MM.1S (cell line): Measurements from ENCODE around the gene CDH4.

Experiments
- DNase-seq: peaks from one replicate; pipeline ENCODE4 v3.0.0-alpha.2; 2015
- H2AFZ ChIP-seq: fragments of 300-600 bp; sonication (generic); 2 replicates; pipeline ENCODE4 v1.6.0; 2016; ENCODE audit warnings: antibody characterized with exemption, low read length
- H3F3A ChIP-seq: fragments of 300-600 bp; sonication (generic); 2 replicates; pipeline ENCODE4 v1.6.1; 2016; ENCODE audit warnings: mild to moderate bottlenecking, antibody characterized with exemption, low read length, moderate library complexity, mixed read lengths; ENCODE audit not compliant: insufficient read depth
- H3K27ac ChIP-seq: fragments of 300-600 bp; sonication (generic); 2 replicates; pipeline ENCODE4 v1.5.1; 2016; ENCODE audit warnings: mild to moderate bottlenecking, low read length
- H3K27me3 ChIP-seq: fragments of 300-600 bp; sonication (generic); replicated peaks from 2 replicates; pipeline ENCODE4 v1.6.0; 2016; ENCODE audit warnings: low read length; ENCODE audit not compliant: insufficient read depth
- H3K36me3 ChIP-seq: fragments of 300-600 bp; sonication (generic); replicated peaks from 2 replicates; pipeline ENCODE4 v1.6.1; 2016; ENCODE audit warnings: mild to moderate bottlenecking, low read length, mixed read lengths; ENCODE audit not compliant: insufficient read depth
- H3K4me1 ChIP-seq: fragments of 300-600 bp; sonication (generic); 2 replicates; pipeline ENCODE4 v1.6.1; 2016; ENCODE audit warnings: low read length, mixed read lengths
- H3K4me2 ChIP-seq: fragments of 300-600 bp; sonication (generic); 2 replicates; pipeline ENCODE4 v1.6.0; 2016; ENCODE audit warnings: low read depth, low read length
- H3K4me3 ChIP-seq: fragments of 300-600 bp; sonication (generic); 2 replicates; pipeline ENCODE4 v1.5.1; 2016; ENCODE audit warnings: low read length, mixed read lengths
- H3K79me2 ChIP-seq: fragments of 300-600 bp; sonication (generic); 2 replicates; pipeline ENCODE4 v1.6.1; 2016; ENCODE audit warnings: mixed run types, low read length, mixed read lengths
- H3K9ac ChIP-seq: fragments of 300-600 bp; sonication (generic); 2 replicates; pipeline ENCODE4 v1.6.1; 2016; ENCODE audit warnings: low read length, mixed read lengths
- H3K9me2 ChIP-seq: fragments of 300-600 bp; sonication (generic); replicated peaks from 2 replicates; pipeline ENCODE4 v1.6.1; 2016; ENCODE audit warnings: mild to moderate bottlenecking, low read length, mixed read lengths; ENCODE audit not compliant: insufficient read depth
- H3K9me3 ChIP-seq: fragments of 300-600 bp; sonication (generic); replicated peaks from 2 replicates; pipeline ENCODE4 v1.6.1; 2016; ENCODE audit warnings: mild to moderate bottlenecking, low read length, mixed read lengths; ENCODE audit not compliant: insufficient read depth
- H4K20me1 ChIP-seq: fragments of 300-600 bp; sonication (generic); 2 replicates; pipeline ENCODE4 v1.6.1; 2016; ENCODE audit warnings: mild to moderate bottlenecking, low read length, moderate library complexity, mixed read lengths; ENCODE audit not compliant: insufficient read depth
- EZH2 ChIP-seq: fragments of 300-600 bp; sonication (generic); optimal IDR thresholded peaks from 2 replicates; pipeline ENCODE3; 2017; ENCODE audit warnings: low read depth, mild to moderate bottlenecking, antibody characterized with exemption, low read length, mixed read lengths
- EZH2phosphoT487 ChIP-seq: fragments of 300-600 bp; sonication (generic); IDR thresholded peaks from 2 replicates; pipeline ENCODE4 v1.6.1; 2018; ENCODE audit warnings: antibody characterized with exemption, low read length
- TF ChIP-seq, protein P1 (sequence below): fragments of 300-600 bp; sonication (generic); IDR thresholded peaks from 2 replicates; pipeline ENCODE4 v1.5.1; 2016; ENCODE audit warnings: antibody characterized with exemption, low read length, mixed read lengths

The CDH4 gene

DNA sequence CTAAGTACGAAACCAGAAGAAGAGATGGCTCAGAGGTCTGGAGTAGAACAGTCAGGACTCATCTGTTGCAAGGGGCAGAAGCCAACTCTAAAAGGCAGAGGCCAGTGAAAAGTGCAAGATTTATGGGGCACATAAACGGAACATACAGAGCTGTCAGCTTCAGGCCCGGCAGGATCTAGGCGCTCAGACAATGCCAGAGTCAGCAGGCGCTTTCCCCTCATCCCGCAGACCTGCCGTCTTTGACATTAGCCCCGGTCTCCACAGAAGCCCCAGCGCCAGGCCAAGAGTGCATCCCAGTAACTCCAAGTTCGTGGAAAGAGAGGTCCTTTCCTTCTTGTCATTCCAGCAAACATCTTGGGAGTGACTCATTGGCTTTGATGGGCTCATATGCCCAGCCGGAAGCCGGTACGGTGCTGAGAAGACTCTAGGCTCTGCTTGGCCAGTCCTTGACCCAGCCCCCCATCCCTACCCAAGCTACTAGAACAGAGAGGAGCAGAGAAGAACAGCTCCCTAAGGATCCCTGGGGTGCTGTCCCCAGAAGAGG, 552.8 kb downstream of the CDH4 start:
- Histone ChIP-seq H3K9me3 (no peaks in the 10 kb centered on the region), H2AFZ (no peak overlapping the region), H3K4me3 (no peak overlapping the region), H4K20me1 (no peaks in the 10 kb centered on the region), H3F3A (no peaks in the 10 kb centered on the region), H3K9me2 (no peaks in the 10 kb centered on the region), H3K9ac (no peak overlapping the region), H3K27ac (no peak overlapping the region), H3K4me1 (no peaks in the 10 kb centered on the region), H3K36me3 (no peaks in the 10 kb centered on the region), H3K4me2 (no peak overlapping the region), H3K79me2 (no peaks in the 10 kb centered on the region), H3K27me3 (peaks cover 99% of the 10 kb centered on the region)
- no peak for DNase-seq
- no peak for TF ChIP-seq EZH2
- TF ChIP-seq EZH2phosphoT487: no peak
- TF ChIP-seq, protein P1, sequence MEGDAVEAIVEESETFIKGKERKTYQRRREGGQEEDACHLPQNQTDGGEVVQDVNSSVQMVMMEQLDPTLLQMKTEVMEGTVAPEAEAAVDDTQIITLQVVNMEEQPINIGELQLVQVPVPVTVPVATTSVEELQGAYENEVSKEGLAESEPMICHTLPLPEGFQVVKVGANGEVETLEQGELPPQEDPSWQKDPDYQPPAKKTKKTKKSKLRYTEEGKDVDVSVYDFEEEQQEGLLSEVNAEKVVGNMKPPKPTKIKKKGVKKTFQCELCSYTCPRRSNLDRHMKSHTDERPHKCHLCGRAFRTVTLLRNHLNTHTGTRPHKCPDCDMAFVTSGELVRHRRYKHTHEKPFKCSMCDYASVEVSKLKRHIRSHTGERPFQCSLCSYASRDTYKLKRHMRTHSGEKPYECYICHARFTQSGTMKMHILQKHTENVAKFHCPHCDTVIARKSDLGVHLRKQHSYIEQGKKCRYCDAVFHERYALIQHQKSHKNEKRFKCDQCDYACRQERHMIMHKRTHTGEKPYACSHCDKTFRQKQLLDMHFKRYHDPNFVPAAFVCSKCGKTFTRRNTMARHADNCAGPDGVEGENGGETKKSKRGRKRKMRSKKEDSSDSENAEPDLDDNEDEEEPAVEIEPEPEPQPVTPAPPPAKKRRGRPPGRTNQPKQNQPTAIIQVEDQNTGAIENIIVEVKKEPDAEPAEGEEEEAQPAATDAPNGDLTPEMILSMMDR: no peak

GRCh38 chr20:61805365-61805764, 553.3 kb downstream of the CDH4 start:
- Histone ChIP-seq H3K4me2 (no peak overlapping the region), H3K27me3 (peaks cover 99% of the 10 kb centered on the region), H3K9me3 (no peaks in the 10 kb centered on the region), H2AFZ (no peak overlapping the region), H3F3A (no peaks in the 10 kb centered on the region), H3K4me1 (no peaks in the 10 kb centered on the region), H3K9me2 (no peaks in the 10 kb centered on the region), H3K79me2 (no peaks in the 10 kb centered on the region), H3K4me3 (no peak overlapping the region), H3K36me3 (no peaks in the 10 kb centered on the region), H3K27ac (no peak overlapping the region), H4K20me1 (no peaks in the 10 kb centered on the region), H3K9ac (no peak overlapping the region)
- TF ChIP-seq EZH2phosphoT487 (no peak), EZH2 (no peak)
- TF ChIP-seq, protein P1: no peak
- no peak for DNase-seq

- Histone ChIP-seq H3K27me3 (peaks cover 99% of the 10 kb centered on the region), H3K4me2 (no peak overlapping the region), H2AFZ (no peak overlapping the region), H3K4me3 (no peak overlapping the region), H3K9ac (no peak overlapping the region), H3K27ac (no peak overlapping the region), H3K36me3 (no peaks in the 10 kb centered on the region), H3K9me2 (no peaks in the 10 kb centered on the region), H3K9me3 (no peaks in the 10 kb centered on the region), H3K4me1 (no peaks in the 10 kb centered on the region), H3K79me2 (no peaks in the 10 kb centered on the region), H4K20me1 (no peaks in the 10 kb centered on the region), H3F3A (no peaks in the 10 kb centered on the region)
- TF ChIP-seq, protein P1: no peak
- TF ChIP-seq EZH2 (no peak), EZH2phosphoT487 (no peak)
- no peak for DNase-seq
These were observed 553.7 kb downstream of the CDH4 start for GRCh38 chr20:61805781-61806180.
